ENCODE data around the gene TTC21A.
A peak's percentile ranks its signal among the peaks of the same experiment; 100 is the strongest.

The TTC21A gene

GRCh38 chr3:39097716-39098472, 9.6 kb upstream of the TTC21A start:
- no peak for DNase-seq (ENCODE audit: low read depth)

DNA sequence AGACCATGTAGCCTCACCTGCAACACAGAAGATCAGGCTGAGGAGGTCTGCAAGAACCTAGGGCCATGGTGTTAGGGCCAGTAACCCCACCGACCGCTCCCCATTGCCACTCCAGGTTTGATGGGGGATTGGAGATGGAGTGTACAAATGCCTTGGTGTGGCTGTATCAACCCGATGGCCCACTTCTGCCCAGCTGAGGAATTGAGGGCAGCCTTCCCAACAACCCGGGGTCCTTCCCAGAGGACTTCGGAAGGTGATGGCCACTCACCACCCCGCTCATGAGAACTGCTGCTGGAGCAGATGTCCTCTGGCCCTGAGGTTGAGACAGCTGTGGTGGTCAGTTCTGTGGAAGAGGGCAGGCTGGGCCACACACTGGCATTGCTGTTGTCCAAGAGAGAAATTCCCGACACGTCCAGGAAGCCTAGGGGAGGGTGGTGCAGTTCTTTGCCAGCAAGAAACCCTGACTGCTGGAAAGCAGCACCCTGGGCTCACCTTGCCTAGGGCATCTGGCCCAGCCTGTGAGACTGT, 8.9 kb upstream of the TTC21A start:
- no peak for DNase-seq (ENCODE audit: low read depth)

- DNase-seq (ENCODE audit: low read depth): no peak
Measured at GRCh38 chr3:39099242-39099641, 8.2 kb upstream of the TTC21A start.

GRCh38 chr3:39099738-39100499, 7.6 kb upstream of the TTC21A start:
- no peak for DNase-seq (ENCODE audit: low read depth)

GRCh38 chr3:39100500-39100886, 7.0 kb upstream of the TTC21A start:
- no peak for DNase-seq (ENCODE audit: low read depth)

DNA sequence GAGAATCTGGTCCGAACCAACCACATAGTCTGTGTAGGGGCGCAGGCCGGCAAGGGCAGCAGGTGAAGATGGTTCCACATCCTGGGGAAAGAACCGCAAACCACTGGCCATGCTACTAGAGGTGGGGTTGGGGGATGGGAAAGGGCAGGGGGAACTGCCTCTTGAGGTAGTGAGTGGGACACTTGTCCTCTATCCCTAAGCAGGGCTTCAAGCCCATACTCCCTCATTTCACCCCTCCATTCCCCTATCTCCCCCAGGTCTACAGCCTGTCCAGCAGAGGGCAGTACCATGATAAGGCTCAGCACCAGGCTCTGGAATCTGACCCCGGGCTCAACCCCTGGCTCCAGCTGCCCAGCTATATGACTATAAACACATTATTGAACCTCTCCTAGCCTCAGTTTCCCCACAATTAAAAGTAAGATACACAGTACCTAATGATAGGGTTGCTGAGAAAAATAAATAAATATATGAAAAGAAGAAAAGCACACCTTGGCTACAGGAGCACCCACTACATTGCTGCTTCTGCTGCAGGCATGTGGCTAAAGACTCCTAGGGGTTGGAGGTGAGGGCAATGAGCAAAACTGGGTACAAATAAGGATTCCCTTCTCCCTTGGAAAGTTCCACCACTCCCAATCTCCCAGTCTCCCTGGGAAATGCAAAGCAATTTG, 6.3 kb upstream of the TTC21A start:
- peak; percentile 12 for DNase-seq (ENCODE audit: low read depth)

DNA sequence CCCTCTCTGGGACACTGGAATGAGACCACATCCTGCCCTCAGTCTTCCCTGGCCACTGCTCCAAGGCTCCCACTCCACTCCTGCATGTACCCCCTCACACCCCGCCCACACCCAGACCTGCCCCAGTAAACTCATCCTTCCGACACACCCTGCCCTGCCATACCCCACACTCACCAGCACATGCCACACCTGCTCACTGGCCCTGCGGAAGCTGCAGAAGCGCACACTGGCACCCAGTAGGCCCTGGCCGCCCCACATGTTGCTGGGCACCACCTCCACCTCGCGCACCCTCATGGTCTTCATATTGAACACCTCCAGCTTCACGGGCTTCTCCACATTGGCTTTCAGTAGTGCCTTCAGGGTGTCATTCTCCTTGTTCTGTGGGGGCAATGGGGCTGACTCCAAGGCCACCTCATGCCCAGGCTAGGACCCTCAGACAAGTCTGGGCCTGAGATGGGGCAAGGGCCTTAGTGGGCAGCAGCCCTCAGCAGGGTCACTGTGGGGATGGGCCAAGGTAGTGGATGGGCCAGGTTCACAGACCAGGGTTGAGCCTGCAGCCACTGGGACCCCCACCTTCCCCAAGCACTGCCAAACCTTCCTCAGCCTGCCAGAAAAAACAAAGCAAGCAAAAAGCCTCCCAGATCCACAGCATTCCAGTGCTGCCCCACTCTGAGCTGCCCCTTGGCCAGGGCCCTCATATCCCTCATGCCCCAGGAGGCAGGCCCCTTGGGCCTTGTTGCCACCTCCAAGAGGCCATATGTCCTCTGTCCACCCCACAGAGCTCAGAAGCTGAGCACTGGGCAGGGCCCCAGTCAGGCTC, 4.8 kb upstream of the TTC21A start:
- no peak for DNase-seq (ENCODE audit: low read depth)

- no peak for DNase-seq (ENCODE audit: low read depth)
Measured at GRCh38 chr3:39103324-39103693, 4.2 kb upstream of the TTC21A start.

DNA sequence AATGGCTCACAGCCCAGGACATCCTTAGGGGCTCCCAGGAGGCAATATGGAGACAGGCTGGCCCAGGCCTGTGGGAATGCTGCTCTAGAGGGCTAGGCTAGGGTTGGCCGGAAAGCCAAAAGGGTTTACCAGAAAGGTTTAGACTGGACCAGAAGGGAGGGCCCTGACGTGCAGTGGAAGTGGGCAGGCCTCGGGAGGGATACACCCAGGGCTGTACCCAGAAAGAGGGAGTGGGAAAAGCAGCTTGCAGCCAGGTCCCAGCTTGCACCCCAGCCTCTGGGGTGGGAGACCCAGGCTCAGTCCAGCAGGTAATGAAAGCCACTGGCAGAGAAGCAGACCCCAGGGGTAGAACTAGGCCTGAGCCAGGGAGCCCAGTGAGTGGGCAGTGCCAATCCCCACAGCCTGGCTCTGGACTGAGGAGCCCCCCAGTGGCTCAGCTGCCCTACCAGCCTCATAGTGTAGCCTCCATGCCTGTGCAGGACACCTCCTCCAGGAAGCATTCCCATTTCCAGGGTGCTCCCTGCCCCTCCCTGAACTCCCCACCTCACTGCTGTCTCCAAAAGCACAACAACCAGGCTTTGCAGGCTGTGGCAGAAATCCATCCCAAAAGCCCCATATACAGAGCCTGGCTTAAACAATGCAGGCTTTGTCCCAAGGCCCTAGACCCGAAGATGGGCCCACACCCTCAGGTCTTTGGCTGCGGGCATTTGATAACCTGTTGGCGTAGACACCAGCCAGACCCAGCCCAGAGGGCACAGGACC, 3.5 kb upstream of the TTC21A start:
- DNase-seq (ENCODE audit: low read depth): no peak

DNA sequence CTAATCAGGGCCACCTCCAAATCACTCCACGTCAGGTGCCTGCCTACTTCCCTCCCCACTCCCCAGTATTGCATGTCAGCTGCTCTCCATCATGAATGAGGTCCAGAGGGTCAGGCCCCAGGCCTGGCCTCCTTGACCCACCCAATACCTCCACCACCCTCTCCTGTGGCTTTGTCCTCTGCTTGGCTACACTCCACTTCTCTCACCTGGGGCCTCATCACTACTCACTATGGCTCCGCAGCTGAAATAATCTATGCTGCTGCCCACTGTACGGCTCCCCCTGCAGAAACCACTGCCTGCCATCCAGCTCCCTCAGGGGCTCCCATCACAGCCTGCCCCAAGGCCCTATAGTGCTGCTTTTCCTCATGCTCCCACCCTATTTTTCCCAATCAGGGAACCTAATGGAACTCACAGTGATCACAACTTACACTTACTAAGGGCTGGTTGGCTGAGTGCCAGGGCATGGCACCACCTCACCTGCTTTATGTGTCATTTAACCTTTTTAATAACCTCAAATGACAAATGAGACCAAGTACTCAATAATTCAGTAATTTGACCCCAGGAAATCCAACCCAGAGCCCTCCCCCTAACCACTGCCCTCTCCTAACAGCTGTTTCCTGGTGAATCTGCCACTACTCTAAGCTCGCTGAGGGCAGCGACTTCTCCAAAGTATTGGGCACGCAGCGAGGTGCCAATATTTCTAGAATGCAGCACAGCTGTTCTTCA, 2.4 kb upstream of the TTC21A start:
- no peak for DNase-seq (ENCODE audit: low read depth)

GRCh38 chr3:39105687-39106063, 1.8 kb upstream of the TTC21A start:
- no peak for DNase-seq (ENCODE audit: low read depth)

DNA sequence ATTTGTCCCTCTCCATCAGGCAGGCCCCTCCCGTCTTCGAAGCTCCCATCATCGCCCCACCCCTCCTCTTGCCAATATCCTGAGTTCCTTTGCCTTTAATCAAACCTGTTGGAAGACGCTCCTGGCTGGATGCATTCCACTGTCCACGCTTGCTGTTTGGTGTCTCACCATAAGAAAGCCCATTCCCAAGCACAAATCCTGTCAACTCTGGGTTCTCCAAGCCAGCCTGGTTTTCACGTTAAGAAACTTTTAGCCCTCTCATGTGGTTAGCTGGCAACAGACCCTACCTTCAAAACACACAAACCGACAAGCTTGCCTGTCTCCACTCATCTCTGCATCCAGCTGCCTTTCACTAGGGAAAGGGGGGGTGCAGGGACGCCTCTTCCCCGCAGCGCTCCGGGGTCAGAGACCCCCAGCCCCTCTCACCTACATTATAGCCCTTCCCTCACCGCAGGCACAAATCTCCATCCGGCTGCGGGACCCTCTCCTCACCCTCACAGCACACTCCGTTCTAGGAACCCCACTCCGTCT, 1.1 kb upstream of the TTC21A start:
- DNase-seq (ENCODE audit: low read depth): peak; percentile 14

- DNase-seq (ENCODE audit: low read depth): peak; percentile 59
Measured at GRCh38 chr3:39106851-39107387, 561 bp upstream of the TTC21A start.

- DNase-seq (ENCODE audit: low read depth): no peak
Measured at GRCh38 chr3:39108200-39108710, 775 bp downstream of the TTC21A start.

- DNase-seq (ENCODE audit: low read depth): no peak
Measured at GRCh38 chr3:39109086-39109485, 1.6 kb downstream of the TTC21A start.

DNA sequence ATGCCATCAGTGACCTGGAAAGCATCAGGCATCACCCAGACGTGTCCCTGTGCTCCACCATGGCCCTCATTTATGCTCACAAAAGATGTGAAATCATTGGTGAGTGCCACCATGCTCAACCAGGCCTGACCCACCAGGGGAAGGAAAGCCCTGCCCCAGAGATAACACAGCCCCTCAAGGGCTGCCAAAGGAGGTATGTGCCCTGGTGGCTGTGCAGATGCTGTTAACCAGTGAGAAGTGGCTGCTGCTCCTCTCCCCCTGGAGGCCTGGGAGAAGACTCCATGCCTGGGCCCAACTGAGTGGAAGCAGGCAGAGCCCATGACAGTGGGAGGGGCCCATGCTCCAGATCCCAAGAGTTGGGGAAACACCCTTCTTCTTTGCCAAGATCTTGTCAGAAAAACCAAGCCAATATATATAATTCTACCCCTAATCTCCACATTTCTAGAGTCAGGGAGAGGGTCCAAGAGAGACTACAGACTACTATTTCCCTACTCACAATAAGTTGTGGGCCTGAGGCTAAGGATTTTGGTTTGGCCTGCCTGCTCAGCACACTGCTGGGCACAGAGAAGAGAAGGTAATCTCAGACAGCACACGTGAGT, 2.7 kb downstream of the TTC21A start:
- DNase-seq (ENCODE audit: low read depth): no peak

GRCh38 chr3:39112113-39112512, 4.6 kb downstream of the TTC21A start:
- no peak for DNase-seq (ENCODE audit: low read depth)

GRCh38 chr3:39112535-39112934, 5.1 kb downstream of the TTC21A start:
- DNase-seq (ENCODE audit: low read depth): no peak

- DNase-seq (ENCODE audit: low read depth): no peak
Measured at GRCh38 chr3:39113291-39113690, 5.8 kb downstream of the TTC21A start.

All from fibroblast of gingiva (primary cell).